Thymus (tissue), 11 donors: ENCODE measurements around the gene CUX1. TPM values are rescaled to one million over a fixed set of nuclear protein-coding genes. Genes with fewer than 3 reads are reported as not detected.

Experiments used
- DNase-seq, 9 donors: peaks; one replicate each; pipeline ENCODE4 v3.0.0-alpha.2; 2013; ENCODE audit warnings: low spot score in 9 of 9, low read depth in 6 of 9, missing footprints in 1 of 9
- H3K27ac ChIP-seq, 2 donors: one replicate each; pipeline ENCODE4 v1.5.1; 2013; ENCODE audit warnings: control low read depth in 1 of 2, low read depth in 1 of 2, low read length in 1 of 2, mild to moderate bottlenecking in 1 of 2, moderate library complexity in 1 of 2
- H3K27me3 ChIP-seq, 2 donors: one replicate each; pipeline ENCODE4 v1.5.1; 2013; ENCODE audit warnings: low read length in 1 of 2; ENCODE audit not compliant: control insufficient read depth in 2 of 2, insufficient read depth in 1 of 2
- H3K36me3 ChIP-seq, 2 donors: one replicate each; pipeline ENCODE4 v1.5.1; 2013; ENCODE audit warnings: low read length in 1 of 2, mild to moderate bottlenecking in 1 of 2, moderate library complexity in 1 of 2; ENCODE audit not compliant: control insufficient read depth in 2 of 2, insufficient read depth in 2 of 2
- H3K4me1 ChIP-seq, 2 donors: one replicate each; pipeline ENCODE4 v1.5.1; 2013; ENCODE audit warnings: low read length in 2 of 2; ENCODE audit not compliant: control insufficient read depth in 2 of 2, insufficient read depth in 2 of 2
- H3K4me3 ChIP-seq, 2 donors: one replicate each; pipeline ENCODE4 v1.5.1; 2013; ENCODE audit warnings: low read length in 2 of 2, control low read depth in 1 of 2, mild to moderate bottlenecking in 1 of 2
- H3K9me3 ChIP-seq, 2 donors: one replicate each; pipeline ENCODE4 v1.5.1; 2013; ENCODE audit warnings: low read length in 1 of 2, mild to moderate bottlenecking in 1 of 2; ENCODE audit not compliant: control insufficient read depth in 2 of 2, insufficient read depth in 1 of 2
- WGBS: extraction: QIAGEN DNeasy Blood & Tissue Kit; methylation state at CpG from one replicate; pipeline ENCODE4 v1.1.7; 2013; 5-methylcytosine and 5-hydroxymethylcytosine counted together
- polyA plus RNA-seq: library from polyadenylated mRNA; stranded (reverse); fragments of 200-250 nt; gene quantifications from one replicate; pipeline ENCODE4 v1.2.3, GENCODE V29; 2013
- total RNA-seq: library from RNA; stranded (reverse); fragments of 120-200 nt; gene quantifications from one replicate; pipeline ENCODE4 v1.2.4, GENCODE V29; 2013
- donor health status: healthy.

The CUX1 gene
- total and polyA plus RNA-seq, 2 donors = 27.8 to 35.0 TPM

GRCh38 chr7:102154425-102154824, 337.0 kb downstream of the CUX1 start:
- H3K4me1 ChIP-seq = peaks cover 0 to 12% of the 10 kb centered on the region in 2 donors
- H3K27ac ChIP-seq = no peak overlapping the region
- no peaks in the 10 kb centered on the region for H3K27me3 ChIP-seq
- H3K9me3 ChIP-seq = no peaks in the 10 kb centered on the region
- 97% methylated on average over 3 of the region's 3 CpGs for WGBS
- DNase-seq = no peak
- peaks cover 23 to 29% of the 10 kb centered on the region in 2 donors for H3K36me3 ChIP-seq
- H3K4me3 ChIP-seq = no peak overlapping the region

DNA sequence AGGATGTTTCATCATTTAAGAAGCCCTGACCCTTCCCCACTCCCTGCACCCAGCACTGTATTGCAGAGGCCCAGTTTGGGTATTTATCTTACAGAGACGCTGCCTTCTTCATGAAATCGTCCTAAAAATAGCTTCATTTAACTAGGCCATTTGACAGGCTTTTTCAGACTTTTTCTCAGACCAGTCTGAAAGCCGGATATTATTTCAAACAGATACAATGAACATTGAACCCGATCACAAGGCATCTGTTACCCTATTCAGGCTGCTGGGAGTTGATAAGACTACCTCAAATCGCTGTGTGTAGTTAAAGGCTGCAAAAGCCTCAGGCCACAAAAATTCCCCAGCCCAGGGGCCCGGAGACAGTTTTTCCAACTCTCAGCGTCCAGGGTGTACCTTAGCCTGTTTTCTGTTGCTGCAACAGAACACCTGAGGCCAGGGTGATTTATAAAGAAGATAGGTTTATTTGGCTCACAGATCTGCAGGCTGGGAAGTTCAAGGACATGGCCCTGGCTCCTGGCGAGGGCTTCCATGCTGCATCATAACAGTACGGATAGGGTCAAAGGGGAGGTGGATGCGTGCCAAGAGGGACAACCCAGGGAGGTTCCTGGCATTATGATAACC, 338.5 kb downstream of the CUX1 start:
- no peak for DNase-seq
- peaks cover 33% of the 10 kb centered on the region in 2 donors for H3K36me3 ChIP-seq

DNA sequence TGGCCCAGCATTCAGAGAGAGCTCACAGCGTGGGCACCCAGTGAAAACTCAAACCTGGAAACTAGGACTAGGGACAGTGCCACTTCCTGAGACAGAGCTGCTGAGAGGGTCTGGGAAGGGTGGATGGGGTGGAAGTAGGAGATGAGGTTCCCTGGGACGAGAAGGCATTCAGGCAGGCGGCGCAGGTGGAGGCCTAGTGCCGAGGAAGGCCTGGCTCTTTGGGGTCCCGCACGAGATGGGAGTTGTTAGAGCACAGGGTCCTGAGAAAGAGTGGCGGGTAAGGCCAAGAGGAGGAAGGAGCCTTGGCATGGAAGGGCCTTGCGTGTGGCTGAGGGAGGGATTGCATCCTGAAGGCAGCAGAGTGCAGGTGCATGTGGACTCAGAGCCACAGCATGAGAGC, 339.4 kb downstream of the CUX1 start:
- no peak for DNase-seq
- no peaks in the 10 kb centered on the region for H3K27me3 ChIP-seq
- peak overlapping the region in 1 of 2 donors; percentile 56 for H3K27ac ChIP-seq
- WGBS = 98% methylated on average over 9 of the region's 9 CpGs
- no peak overlapping the region for H3K4me3 ChIP-seq
- H3K36me3 ChIP-seq = peaks cover 33 to 38% of the 10 kb centered on the region in 2 donors
- peaks cover 0 to 12% of the 10 kb centered on the region in 2 donors for H3K4me1 ChIP-seq
- no peaks in the 10 kb centered on the region for H3K9me3 ChIP-seq

More for the DNA sequence above, 338.5 kb downstream of the CUX1 start:
- Histone ChIP-seq H3K27me3 (no peaks in the 10 kb centered on the region), H3K4me1 (peaks cover 0 to 12% of the 10 kb centered on the region in 2 donors), H3K9me3 (no peaks in the 10 kb centered on the region), H3K27ac (peak overlapping the region in 1 of 2 donors; percentile 56), H3K4me3 (no peak overlapping the region)
- WGBS = 96% methylated on average over 10 of the region's 10 CpGs

DNA sequence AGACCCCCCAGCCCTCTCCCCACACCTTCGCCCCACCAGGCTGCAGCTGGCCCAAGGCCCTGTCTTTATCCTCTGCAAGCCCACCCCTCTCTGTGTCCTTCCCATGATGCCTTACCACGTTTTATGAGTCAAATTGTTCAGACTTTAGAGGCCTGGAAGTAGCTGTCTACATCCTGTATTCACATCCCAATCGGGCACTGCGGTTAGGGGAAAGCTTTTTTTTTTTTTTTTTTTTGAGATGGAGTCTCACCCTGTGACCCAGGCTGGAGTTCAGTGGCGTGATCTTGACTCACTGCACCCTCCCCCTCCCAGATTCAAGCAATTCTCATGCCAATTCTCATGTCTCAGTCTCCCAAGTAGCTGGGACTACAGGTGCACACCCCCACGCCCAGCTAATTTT, 347.7 kb downstream of the CUX1 start:
- H3K27ac ChIP-seq = no peak overlapping the region
- H3K27me3 ChIP-seq = no peaks in the 10 kb centered on the region
- peaks cover 3 to 22% of the 10 kb centered on the region in 2 donors for H3K4me1 ChIP-seq
- WGBS = 94% methylated on average over 6 of the region's 6 CpGs
- no peak overlapping the region for H3K4me3 ChIP-seq
- peaks cover 50 to 58% of the 10 kb centered on the region in 2 donors for H3K36me3 ChIP-seq
- H3K9me3 ChIP-seq = no peaks in the 10 kb centered on the region
- no peak for DNase-seq

GRCh38 chr7:102167254-102167653, 349.8 kb downstream of the CUX1 start:
- no peaks in the 10 kb centered on the region for H3K27me3 ChIP-seq
- H3K27ac ChIP-seq = no peak overlapping the region
- H3K9me3 ChIP-seq = no peaks in the 10 kb centered on the region
- no peak for DNase-seq
- H3K4me1 ChIP-seq = peaks cover 3 to 24% of the 10 kb centered on the region in 2 donors
- WGBS = 97% methylated on average over 6 of the region's 6 CpGs
- H3K4me3 ChIP-seq = no peak overlapping the region
- H3K36me3 ChIP-seq = peaks cover 59 to 66% of the 10 kb centered on the region in 2 donors

GRCh38 chr7:102169651-102170392, 352.4 kb downstream of the CUX1 start:
- Histone ChIP-seq H3K27ac (peak overlapping the region in 1 of 2 donors; percentile 55), H3K4me3 (no peak overlapping the region), H3K36me3 (peaks cover 65 to 73% of the 10 kb centered on the region in 2 donors), H3K4me1 (peaks cover 0 to 14% of the 10 kb centered on the region in 2 donors), H3K27me3 (no peaks in the 10 kb centered on the region), H3K9me3 (no peaks in the 10 kb centered on the region)
- no peak for DNase-seq
- 88% methylated on average over 14 of the region's 14 CpGs for WGBS

- H3K27me3 ChIP-seq = no peaks in the 10 kb centered on the region
- no peaks in the 10 kb centered on the region for H3K9me3 ChIP-seq
- peak overlapping the region in 1 of 2 donors; percentile 32 for H3K27ac ChIP-seq
- H3K36me3 ChIP-seq = peaks cover 64 to 77% of the 10 kb centered on the region in 2 donors
- 96% methylated on average over 22 of the region's 22 CpGs for WGBS
- peaks cover 0 to 12% of the 10 kb centered on the region in 2 donors for H3K4me1 ChIP-seq
- no peak for DNase-seq
- no peak overlapping the region for H3K4me3 ChIP-seq
Measured at GRCh38 chr7:102170393-102170970, 353.1 kb downstream of the CUX1 start.

GRCh38 chr7:102173669-102174068, 356.2 kb downstream of the CUX1 start:
- H3K4me1 ChIP-seq = peaks cover 0 to 12% of the 10 kb centered on the region in 2 donors
- H3K27ac ChIP-seq = no peak overlapping the region
- H3K36me3 ChIP-seq = peaks cover 61 to 78% of the 10 kb centered on the region in 2 donors
- H3K27me3 ChIP-seq = no peaks in the 10 kb centered on the region
- no peak overlapping the region for H3K4me3 ChIP-seq
- DNase-seq = no peak
- WGBS = 92% methylated on average over 13 of the region's 13 CpGs
- no peaks in the 10 kb centered on the region for H3K9me3 ChIP-seq
